Activated B cell treated with CpG ODN at 0.5 μM for 24 hours (primary cell): ENCODE data around the gene LRRC8A. TPM values are rescaled to one million over a fixed set of nuclear protein-coding genes. Genes with fewer than 3 reads are reported as not detected.
"Not testable (repeated sequence)": the region's sequence is repeated elsewhere in the genome, so short reads cannot be mapped to it uniquely, and the experiment has no call there.

Experiments used
- ATAC-seq: fragments of 200-7000 bp; cut with Tn5 transposase; one replicate; pipeline ENCODE4 v1.10.0; 2021; ENCODE audit warnings: low read depth, mild to moderate bottlenecking, moderate library complexity
- CTCF ChIA-PET: fragments of 350-600 bp; sonication (Branson Sonifier 250); formaldehyde crosslinking; loops from one replicate; lab custom pipeline; 2021; ENCODE audit warnings: antibody characterized with exemption; lab: Charles Lee
- POLR2A ChIA-PET: fragments of 350-600 bp; sonication (Branson Sonifier 250); formaldehyde crosslinking; loops from one replicate; lab custom pipeline; 2021; ENCODE audit warnings: antibody characterized with exemption; lab: Charles Lee
- DNase-seq: peaks from one replicate; pipeline ENCODE4 v3.0.0; 2022
- H3K27ac Mint-ChIP-seq: one replicate; pipeline ENCODE4 v1.8.0; 2020; ENCODE audit warnings: mixed read lengths
- H3K27me3 Mint-ChIP-seq: one replicate; pipeline ENCODE4 v1.8.0; 2021; ENCODE audit warnings: mixed read lengths
- H3K36me3 Mint-ChIP-seq: one replicate; pipeline ENCODE4 v1.8.0; 2021; ENCODE audit warnings: low read depth, mixed read lengths
- H3K4me1 Mint-ChIP-seq: one replicate; pipeline ENCODE4 v1.8.0; 2021; ENCODE audit warnings: mixed read lengths
- H3K4me3 Mint-ChIP-seq: one replicate; pipeline ENCODE4 v1.8.0; 2020; ENCODE audit warnings: mild to moderate bottlenecking, mixed read lengths
- H3K9me3 Mint-ChIP-seq: one replicate; pipeline ENCODE4 v1.8.0; 2020; ENCODE audit warnings: mixed read lengths
- intact Hi-C: fragments of 100-400 bp; cut with micrococcal nuclease; formaldehyde crosslinking; loops from one replicate; pipeline ENCODE4 v1.15.1; 2024
- total RNA-seq: library from RNA; stranded (reverse); gene quantifications from 2 replicates; pipeline ENCODE4 v1.2.3, GENCODE V29; 2022
- TF ChIP-seq, protein P1 (sequence below): fragments of 200-600 bp; IDR thresholded peaks from one replicate; pipeline ENCODE4 v1.8.0; 2022; ENCODE audit warnings: antibody characterized with exemption, mild to moderate bottlenecking

LRRC8A gene
- total RNA-seq, 1 donor from 2014 or later = 10.4 TPM

DNA sequence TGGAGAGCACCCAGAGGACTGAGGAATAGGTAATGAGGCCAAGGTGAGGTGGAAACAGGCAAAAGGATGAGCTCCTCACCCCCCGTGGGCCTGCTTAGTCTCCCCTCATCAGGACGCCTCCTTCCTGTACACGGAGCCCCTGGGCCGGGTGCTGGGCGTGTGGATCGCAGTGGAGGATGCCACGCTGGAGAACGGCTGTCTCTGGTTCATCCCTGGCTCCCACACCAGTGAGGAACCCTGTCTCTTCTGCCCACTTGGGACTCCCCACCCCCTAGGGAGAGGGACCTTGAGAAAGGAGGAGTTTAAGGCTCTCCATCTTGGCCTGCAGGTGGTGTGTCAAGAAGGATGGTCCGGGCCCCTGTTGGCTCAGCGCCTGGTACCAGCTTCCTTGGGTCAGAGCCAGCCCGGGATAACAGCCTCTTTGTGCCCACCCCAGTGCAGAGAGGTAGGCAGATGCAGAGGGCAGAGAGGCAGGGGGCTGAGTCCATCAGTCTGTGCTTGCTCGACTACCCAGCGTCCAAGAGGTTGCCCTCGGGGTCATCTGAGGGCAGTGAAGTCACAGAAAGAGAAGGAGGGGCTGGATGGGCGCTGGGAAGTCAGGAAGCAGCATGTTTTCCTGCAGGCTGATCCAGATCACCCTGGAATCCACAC is 58.5 kb downstream of the LRRC8A start:
- Mint-ChIP-seq H3K36me3 (peaks cover under 1% of the 10 kb centered on the region), H3K4me1 (no peaks in the 10 kb centered on the region), H3K27ac (no peak overlapping the region), H3K9me3 (no peaks in the 10 kb centered on the region), H3K27me3 (no peaks in the 10 kb centered on the region), H3K4me3 (no peak overlapping the region)
- POLR2A ChIA-PET = no interaction called here
- DNase-seq = no peak
- TF ChIP-seq, protein P1, sequence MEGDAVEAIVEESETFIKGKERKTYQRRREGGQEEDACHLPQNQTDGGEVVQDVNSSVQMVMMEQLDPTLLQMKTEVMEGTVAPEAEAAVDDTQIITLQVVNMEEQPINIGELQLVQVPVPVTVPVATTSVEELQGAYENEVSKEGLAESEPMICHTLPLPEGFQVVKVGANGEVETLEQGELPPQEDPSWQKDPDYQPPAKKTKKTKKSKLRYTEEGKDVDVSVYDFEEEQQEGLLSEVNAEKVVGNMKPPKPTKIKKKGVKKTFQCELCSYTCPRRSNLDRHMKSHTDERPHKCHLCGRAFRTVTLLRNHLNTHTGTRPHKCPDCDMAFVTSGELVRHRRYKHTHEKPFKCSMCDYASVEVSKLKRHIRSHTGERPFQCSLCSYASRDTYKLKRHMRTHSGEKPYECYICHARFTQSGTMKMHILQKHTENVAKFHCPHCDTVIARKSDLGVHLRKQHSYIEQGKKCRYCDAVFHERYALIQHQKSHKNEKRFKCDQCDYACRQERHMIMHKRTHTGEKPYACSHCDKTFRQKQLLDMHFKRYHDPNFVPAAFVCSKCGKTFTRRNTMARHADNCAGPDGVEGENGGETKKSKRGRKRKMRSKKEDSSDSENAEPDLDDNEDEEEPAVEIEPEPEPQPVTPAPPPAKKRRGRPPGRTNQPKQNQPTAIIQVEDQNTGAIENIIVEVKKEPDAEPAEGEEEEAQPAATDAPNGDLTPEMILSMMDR = no peak
- no peak for ATAC-seq
- CTCF ChIA-PET = no interaction called here
- intact Hi-C loops = loop anchor here (10.0 kb wide), 1 partner anchor 236 kb away; the partner anchor contains the start of gene PKN3

DNA sequence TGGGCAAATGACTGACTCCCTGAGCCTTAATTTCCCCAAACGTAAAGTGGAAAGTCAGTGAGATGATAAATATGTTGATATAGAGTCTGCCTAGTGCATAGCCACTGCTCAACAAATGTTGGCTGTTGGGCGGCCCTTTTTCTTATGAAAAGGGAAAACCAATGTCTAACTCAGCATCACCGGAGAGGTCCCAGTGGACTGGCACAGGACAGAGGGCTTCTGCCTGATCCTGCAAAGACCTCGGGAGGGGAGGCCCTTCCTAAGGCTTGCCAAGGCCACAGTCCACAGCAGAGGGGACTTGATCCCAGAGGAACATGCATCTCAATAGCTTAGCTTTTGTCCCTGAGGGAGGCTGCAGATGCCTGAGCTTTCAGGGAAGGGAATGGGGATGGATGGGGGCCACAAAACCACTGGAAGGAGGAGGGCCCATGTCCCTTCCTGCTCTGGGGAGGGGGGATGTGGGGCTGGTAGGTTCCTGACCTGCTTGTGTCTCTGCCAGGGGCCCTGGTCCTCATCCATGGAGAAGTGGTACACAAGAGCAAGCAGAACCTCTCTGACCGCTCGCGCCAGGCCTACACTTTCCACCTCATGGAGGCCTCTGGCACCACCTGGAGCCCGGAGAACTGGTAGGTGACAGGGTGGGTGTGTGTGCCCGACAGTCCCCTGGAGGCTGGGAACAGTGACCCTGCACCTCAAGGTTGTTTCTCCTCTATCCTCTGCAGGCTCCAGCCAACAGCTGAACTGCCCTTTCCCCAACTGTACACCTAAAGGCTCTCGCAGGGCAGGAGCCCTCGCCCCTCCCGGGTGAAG is 59.2 kb downstream of the LRRC8A start:
- intact Hi-C loops = loop anchor here (10.0 kb wide), 1 partner anchor 236 kb away; the partner anchor contains the start of gene PKN3
- POLR2A ChIA-PET = no interaction called here
- ATAC-seq = no peak
- no peak for DNase-seq
- Mint-ChIP-seq H3K4me1 (peaks cover 6% of the 10 kb centered on the region), H3K27me3 (no peaks in the 10 kb centered on the region), H3K9me3 (no peaks in the 10 kb centered on the region), H3K36me3 (peaks cover 3% of the 10 kb centered on the region), H3K4me3 (no peak overlapping the region), H3K27ac (no peak overlapping the region)
- TF ChIP-seq, protein P1 = no peak
- CTCF ChIA-PET = no interaction called here

DNA sequence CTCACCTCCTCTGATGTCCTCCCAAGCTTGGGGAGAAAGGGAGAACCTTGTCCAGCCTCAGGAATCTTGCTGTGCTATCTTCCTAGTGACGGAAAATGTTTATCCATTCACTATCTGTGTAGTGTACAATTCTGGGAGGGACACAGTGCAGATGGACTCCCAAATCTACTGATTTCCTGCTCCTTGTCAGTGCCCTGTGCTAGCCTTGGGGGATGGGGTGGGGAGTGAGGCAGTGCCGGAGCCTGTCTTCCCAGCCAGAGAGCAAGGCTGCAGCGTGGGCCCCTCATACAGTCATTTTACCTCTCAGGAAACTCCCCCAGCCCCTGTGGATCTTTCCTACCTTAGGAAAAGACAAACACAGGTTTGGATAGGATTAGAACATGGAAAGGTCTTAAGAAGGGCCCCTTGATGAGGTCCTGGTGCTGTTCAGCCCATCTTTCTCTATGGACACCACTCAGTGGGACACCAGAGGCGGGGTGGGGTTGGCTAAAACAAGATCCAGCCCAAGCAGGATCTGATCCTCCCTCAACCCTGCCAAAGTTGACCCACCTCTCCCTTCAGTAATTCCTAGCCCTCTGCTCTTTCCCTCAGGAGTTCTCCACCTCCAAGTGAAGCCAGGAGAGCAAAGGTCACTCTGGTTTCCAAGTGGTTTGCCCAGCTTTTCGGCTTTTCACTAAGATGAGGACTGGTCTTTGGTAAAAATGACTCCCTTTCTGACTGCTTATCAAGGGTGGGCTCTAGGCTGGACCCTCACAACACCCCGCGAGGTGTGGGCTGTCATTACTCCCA is 62.1 kb downstream of the LRRC8A start:
- H3K36me3 Mint-ChIP-seq = peaks cover 18% of the 10 kb centered on the region
- H3K4me1 Mint-ChIP-seq = peaks cover 27% of the 10 kb centered on the region
- ChIA-PET POLR2A (no interaction called here), CTCF (interaction anchor here (1.2 to 1.3 kb wide), 2 partner anchors 15 to 126 kb away, joined by 4 read pairs; partner anchors contain the start of gene ENDOG)
- intact Hi-C loops = loop anchor here (10.0 kb wide), 1 partner anchor 239 kb away; the partner anchor contains the start of gene PKN3
- H3K27me3 Mint-ChIP-seq = no peaks in the 10 kb centered on the region
- H3K4me3 Mint-ChIP-seq = no peak overlapping the region
- no peaks in the 10 kb centered on the region for H3K9me3 Mint-ChIP-seq
- ATAC-seq (no peak), DNase-seq (no peak)
- TF ChIP-seq, protein P1 = no peak
- no peak overlapping the region for H3K27ac Mint-ChIP-seq

DNA sequence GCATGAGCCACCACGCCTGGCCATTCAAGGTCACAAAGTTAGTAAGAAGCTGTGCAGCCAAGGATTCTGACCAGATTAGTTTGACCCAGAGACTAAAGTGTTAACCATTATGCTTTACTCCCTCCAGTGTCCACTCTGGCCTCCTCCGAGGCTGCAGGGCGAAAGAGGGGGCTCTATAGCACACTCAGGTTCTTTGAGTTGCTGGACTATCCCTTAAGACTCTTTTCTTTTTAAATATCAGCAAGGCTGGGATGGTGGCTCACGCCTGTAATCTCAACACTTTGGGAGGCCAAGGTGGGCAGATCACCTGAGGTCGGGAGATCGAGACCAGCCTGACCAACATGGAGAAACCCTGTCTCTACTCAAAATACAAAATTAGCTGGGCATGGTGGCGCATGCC is 63.0 kb downstream of the LRRC8A start:
- H3K27me3 Mint-ChIP-seq, POLR2A ChIA-PET, H3K27ac Mint-ChIP-seq, DNase-seq, H3K4me3 Mint-ChIP-seq, ATAC-seq, H3K9me3 Mint-ChIP-seq: not testable (repeated sequence)
- Mint-ChIP-seq H3K36me3 (peaks cover 20% of the 10 kb centered on the region), H3K4me1 (peaks cover 27% of the 10 kb centered on the region)
- CTCF ChIA-PET = interaction anchor here (1.1 kb wide), 1 partner anchor 16 kb away, joined by 4 read pairs; no protein-coding TSS in a partner anchor
- intact Hi-C loops = loop anchor here (10.0 kb wide), 1 partner anchor 240 kb away; the partner anchor contains the start of gene PKN3

DNA sequence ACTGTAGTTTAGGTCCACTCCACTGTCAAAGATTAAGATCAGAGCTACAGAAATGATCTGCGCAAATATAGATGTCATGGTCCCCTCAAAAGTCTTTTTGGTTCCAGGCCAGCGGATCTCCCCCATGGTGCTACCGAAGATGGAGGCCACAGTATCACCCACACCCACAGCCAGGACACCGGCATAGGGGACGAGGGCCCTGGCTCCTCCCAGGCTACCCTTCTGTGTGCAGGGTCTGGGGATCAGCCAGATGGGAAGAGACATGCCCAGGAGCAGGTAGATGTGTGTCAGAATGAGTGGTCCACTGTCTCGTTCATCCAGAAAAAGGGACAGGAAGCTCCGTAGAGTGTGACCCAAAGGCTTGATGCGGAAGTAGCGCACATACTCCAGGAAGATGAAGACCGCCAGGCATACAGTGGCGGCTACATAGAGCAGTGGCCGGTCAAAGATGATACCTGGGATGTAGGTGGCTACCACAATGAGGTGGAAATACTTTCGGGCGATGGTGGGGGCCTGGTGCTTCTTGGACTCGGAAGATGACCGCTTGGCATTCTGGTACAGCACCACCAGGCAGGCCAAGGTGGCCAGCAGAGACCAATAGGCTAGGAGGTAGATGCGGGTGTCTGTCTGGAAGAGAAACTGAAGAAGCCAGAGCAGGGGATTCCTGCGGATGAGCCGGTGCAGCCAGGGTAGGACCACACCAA is 64.0 kb downstream of the LRRC8A start:
- no peaks in the 10 kb centered on the region for H3K9me3 Mint-ChIP-seq
- TF ChIP-seq, protein P1 = no peak
- peak overlapping the region; percentile 98 for H3K4me3 Mint-ChIP-seq
- H3K4me1 Mint-ChIP-seq = peaks cover 27% of the 10 kb centered on the region
- no peak for DNase-seq
- intact Hi-C loops = loop anchor here (10.0 kb wide), 1 partner anchor 241 kb away; the partner anchor contains the start of gene PKN3
- ChIA-PET POLR2A (interaction anchor here (1.3 kb wide), 1 partner anchor 21 kb away, joined by 3 read pairs; no protein-coding TSS in a partner anchor), CTCF (interaction anchor here (0.6 to 1.1 kb wide), 2 partner anchors 17 to 194 kb away, joined by 3 to 4 read pairs; no protein-coding TSS in a partner anchor)
- H3K27ac Mint-ChIP-seq = peak overlapping the region; percentile 51
- H3K36me3 Mint-ChIP-seq = peaks cover 22% of the 10 kb centered on the region
- no peak for ATAC-seq
- H3K27me3 Mint-ChIP-seq = no peaks in the 10 kb centered on the region
